Fibroblast of mammary gland (primary cell): Measurements from ENCODE around the gene PFKL.

Experiments
- DNase-seq: peaks from one replicate; pipeline ENCODE4 v3.0.0-alpha.2; 2010; ENCODE audit warnings: low read depth
- H3K4me3 ChIP-seq: 2 replicates; pipeline ENCODE4 v1.5.1; 2011; ENCODE audit warnings: low read depth, mild to moderate bottlenecking, low read length, moderate library complexity; ENCODE audit not compliant: control insufficient read depth
- TF ChIP-seq, protein P1 (sequence below): conservative IDR thresholded peaks from 2 replicates; pipeline ENCODE4 v1.5.1; 2011; ENCODE audit warnings: low read depth, low read length, inconsistent platforms; ENCODE audit not compliant: control insufficient read depth, insufficient read depth

PFKL gene

DNA sequence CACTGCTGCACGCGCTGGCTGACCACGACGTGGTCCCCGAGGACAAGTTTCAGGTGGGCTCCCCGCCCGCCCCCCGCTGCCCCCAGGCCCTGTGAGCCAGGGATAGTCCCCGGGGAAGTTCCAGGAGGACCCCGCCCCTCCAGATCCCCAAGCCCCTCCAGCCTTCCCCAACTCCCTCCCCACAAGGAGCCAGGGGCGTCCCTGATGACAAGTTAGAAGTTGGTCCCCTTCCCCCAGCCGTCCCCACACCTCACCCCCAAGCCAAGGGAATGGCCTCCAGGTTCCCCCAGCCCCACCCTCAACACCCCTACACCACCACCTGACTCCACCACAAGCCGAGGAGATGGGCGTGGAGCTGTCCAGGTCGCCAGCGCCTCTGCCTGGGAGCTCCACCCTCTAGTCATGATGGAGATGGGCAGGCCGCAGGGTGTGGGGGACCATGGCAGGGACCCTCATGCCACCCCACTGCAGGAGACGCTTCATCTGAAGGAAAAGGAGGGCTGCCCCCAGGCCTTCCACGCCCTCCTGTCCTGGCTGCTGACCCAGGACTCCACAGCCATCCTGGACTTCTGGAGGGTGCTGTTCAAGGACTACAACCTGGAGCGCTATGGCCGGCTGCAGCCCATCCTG is 13.7 kb upstream of the PFKL start:
- no peak overlapping the region for H3K4me3 ChIP-seq
- DNase-seq, result no peak
- TF ChIP-seq, protein P1, sequence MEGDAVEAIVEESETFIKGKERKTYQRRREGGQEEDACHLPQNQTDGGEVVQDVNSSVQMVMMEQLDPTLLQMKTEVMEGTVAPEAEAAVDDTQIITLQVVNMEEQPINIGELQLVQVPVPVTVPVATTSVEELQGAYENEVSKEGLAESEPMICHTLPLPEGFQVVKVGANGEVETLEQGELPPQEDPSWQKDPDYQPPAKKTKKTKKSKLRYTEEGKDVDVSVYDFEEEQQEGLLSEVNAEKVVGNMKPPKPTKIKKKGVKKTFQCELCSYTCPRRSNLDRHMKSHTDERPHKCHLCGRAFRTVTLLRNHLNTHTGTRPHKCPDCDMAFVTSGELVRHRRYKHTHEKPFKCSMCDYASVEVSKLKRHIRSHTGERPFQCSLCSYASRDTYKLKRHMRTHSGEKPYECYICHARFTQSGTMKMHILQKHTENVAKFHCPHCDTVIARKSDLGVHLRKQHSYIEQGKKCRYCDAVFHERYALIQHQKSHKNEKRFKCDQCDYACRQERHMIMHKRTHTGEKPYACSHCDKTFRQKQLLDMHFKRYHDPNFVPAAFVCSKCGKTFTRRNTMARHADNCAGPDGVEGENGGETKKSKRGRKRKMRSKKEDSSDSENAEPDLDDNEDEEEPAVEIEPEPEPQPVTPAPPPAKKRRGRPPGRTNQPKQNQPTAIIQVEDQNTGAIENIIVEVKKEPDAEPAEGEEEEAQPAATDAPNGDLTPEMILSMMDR, result no peak

DNA sequence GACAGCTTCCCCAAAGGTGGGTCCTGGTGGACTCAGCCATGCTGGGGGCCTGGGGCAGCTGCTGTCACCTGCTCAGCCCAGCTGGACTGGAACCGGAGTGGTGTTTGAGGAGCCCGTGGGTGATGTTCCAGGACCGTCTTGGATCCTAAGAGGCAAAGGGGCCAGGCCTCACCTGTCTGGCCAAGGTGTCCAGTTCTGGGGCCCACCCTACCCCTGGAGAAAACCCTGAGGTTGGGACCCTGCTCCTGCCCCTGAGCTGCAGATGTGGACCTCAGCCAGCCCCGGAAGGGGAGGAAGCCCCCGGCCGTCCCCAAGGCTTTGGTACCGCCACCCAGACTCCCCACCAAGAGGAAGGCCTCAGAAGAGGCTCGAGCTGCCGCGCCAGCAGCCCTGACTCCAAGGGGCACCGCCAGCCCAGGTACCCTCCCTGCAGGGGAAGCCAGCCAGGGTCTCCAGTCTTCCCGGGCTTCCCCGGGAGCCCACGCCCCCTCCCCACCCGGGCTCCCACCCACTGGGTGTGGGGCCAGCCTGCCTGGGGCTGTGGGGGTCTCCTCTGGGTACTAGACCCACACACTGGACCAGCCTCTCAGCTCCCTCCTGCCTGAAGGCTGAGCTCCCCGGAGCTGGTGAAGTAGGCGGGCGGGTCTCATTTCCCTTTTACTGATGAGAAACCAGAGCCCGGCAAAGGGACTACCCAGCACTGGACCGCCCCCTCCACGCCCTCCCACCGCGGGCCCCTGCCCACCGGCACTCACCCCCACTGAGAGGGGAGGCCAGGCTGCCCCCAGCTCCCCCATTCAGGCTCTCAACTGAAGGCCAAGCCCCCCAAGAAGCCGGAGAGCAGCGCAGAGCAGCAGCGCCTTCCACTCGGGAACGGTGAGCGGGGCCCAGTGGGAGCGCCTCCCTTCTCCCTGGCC is 12.9 kb upstream of the PFKL start:
- H3K4me3 ChIP-seq, result no peak overlapping the region
- TF ChIP-seq, protein P1, result no peak
- DNase-seq, result no peak

DNA sequence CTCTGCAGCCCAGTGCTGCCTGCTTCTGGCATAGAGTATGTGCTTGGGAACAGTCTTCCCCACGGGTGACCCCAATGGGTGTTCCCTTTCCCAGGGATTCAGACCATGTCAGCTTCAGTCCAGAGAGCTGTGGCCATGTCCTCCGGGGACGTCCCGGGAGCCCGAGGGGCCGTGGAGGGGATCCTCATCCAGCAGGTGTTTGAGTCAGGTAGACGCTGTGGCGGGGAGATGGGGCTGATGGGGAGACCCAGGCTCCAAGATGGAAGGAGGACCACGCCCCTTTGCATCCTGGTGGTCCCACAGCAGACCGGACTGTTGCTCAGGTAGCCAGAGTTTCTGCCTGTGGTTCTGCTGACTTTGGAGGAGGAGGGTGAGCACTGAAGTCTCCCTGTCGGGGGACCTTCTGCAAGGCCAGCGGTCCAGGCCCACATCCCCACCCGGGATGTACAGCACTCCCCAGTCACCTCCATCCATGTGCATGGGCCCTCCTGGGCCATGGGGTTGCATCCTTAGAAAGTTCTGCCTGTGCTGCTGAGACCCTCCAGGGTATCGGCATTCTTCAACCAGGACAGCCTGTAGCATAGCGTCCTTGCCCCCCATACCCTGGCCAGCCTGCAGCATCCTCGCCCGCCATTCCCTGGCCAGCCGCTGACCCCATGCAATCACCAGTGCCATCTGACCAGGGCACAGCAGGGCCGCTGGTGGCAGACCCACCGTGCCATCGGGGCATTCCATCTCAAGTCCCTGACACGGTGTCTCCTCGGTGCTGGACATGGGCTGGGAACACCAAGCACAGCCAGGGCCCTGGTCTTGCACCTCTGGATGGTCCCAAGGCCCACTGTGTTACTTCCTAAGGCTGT is 11.4 kb upstream of the PFKL start:
- DNase-seq, result no peak
- H3K4me3 ChIP-seq, result no peak overlapping the region
- TF ChIP-seq, protein P1, result no peak

DNA sequence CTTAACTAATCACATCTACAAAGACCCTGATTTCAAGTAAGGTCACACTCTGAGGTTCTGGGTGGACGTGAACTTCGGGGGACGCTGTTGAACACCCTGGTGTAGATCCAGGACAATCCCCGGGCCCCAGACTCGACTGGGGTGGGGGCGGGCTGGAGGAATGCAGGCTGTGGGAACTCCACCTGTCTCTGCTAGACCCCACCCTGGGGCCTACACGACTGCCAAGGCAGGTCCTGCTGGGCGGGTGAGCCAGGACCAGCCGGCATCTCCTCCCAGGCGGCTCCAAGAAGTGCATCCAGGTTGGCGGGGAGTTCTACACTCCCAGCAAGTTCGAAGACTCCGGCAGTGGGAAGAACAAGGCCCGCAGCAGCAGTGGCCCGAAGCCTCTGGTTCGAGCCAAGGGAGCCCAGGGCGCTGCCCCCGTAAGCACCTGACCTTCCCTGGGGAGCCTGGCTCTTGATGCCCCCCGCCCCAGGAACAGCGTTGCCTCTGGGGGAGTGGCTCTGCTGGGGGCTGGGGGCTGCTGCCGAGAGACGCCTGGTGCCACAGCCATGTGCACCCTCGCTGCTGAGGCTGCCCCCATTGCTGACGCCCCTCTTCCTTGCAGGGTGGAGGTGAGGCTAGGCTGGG is 10.4 kb upstream of the PFKL start:
- TF ChIP-seq, protein P1, result no peak
- no peak for DNase-seq
- no peak overlapping the region for H3K4me3 ChIP-seq

DNA sequence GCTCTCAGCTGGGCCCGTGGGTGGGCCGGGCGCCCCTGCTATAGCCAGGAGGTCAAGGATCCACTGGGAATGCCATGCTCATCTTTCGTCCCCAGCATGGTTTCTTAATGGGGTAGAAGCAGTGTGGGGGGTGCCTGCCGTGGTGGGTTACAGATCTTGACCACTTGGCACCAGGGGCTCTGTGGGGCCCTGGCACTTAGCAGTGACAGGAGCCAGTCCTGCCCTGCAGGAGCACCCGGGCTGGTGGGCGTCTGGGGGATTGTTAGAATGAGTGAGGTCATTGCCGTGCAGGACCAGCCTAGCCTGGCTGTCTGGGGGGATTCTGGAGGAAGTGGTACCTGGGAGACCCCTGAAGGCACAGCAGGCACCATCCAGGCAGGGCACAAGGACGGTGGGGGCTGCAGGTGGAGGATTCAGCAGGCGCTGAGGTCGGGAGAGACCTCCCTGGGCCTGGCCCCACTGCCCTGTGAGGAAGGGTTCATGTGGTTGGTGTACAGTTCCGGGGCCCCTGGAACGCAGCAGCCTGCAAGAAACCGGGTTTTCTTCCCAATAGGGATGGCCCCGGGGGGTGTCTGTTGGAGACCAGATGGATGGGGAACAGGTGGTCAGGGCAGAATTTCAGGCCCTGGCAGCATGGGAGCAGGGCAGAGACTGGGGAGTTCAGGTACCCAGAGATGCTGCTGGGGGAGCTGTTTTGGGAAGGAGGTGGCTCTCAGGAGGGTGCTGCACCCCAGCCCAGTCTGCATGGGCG is 9.4 kb upstream of the PFKL start:
- no peak for DNase-seq
- no peak overlapping the region for H3K4me3 ChIP-seq
- TF ChIP-seq, protein P1, result no peak
